A549 (cell line): Measurements from ENCODE around the gene ADARB1.

ENCODE experiments used
- CTCF ChIP-seq: fragments of >200 bp; sonication (Bioruptor Twin); formaldehyde crosslinking; IDR thresholded peaks from 3 replicates; pipeline ENCODE4 v1.5.1; 2016
- EHMT2 ChIP-seq: fragments of 200-600 bp; sonication (generic); IDR thresholded peaks from 2 replicates; pipeline ENCODE4 v1.6.1; 2016; ENCODE audit warnings: antibody characterized with exemption, low read depth, mild to moderate bottlenecking, moderate library complexity
- EP300 ChIP-seq, 2 experiments: fragments of >200 bp; sonication (Bioruptor Twin); formaldehyde crosslinking; IDR thresholded peaks; 2 replicates in 1 of 2; 3 replicates in 1 of 2; pipeline ENCODE4 v1.6.1; 2016 to 2017
- RARB ChIP-seq: fragments of 250-450 bp; sonication (Bioruptor Pico); IDR thresholded peaks from 2 replicates; pipeline ENCODE4 v1.8.0; 2021; ENCODE audit warnings: mild to moderate bottlenecking, moderate library complexity

DNA sequence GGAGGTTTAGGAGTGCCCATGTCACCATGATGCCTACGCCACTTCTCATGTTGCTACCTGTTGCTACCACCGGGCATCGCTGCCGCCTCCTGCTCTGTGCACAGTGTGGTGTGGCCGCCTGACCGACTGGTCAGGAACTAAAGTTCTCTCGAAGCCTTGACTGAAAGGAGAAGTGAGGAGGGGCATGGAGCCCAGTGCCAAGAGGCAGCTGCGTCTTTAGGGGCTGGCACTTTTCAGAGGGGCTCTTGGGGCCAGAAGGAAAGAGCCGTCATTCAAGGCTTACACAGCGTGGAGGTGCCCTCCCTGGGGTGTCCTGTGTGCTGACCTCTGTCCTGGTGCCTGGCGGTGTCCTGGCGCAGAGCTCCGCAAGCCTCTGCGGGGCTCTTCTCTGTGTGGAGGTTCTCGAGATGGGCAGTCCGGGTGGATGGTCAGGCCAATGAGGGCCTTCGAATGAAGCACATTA is 57.2 kb downstream of the ADARB1 start:
- TF ChIP-seq EP300 (IDR thresholded peaks at IDR 0.05) (no peak), CTCF (no peak), RARB (CRISPR knock-in tag) (no peak), EHMT2 (no peak)
